ENCODE measurements around the gene SLC47A1.

- TF ChIP-seq CTCF (conservative IDR thresholded peaks at IDR 0.05 in 1 of 2, IDR thresholded peaks at IDR 0.05 in 1 of 2; ENCODE audit: extremely low read depth in 1 of 2, insufficient read depth in 1 of 2, low read depth in 1 of 2, low read length in 2 of 2): no peak
- TF ChIP-seq EZH2 (IDR thresholded peaks at IDR 0.05; ENCODE audit: borderline replicate concordance, low read length): no peak
Observed at GRCh38 chr17:19510903-19511302, 22.8 kb upstream of the SLC47A1 start.
